Pancreas (tissue), 10 donors: ENCODE measurements around the gene TENM3. TPM values are rescaled to one million over a fixed set of nuclear protein-coding genes. Genes with fewer than 3 reads are reported as not detected.

Experiments
- ATAC-seq, 4 donors: fragments of 200-7000 bp; cut with Tn5 transposase; one replicate each; pipeline versions ENCODE4 v1.8.0 to v1.9.1; 2020; ENCODE audit warnings: mild to moderate bottlenecking in 4 of 4, moderate library complexity in 4 of 4
- DNase-seq, 6 donors: peaks; one replicate each; pipeline ENCODE4 v3.0.0-alpha.2; 2020
- FAIRE-seq: peaks from 2 replicates; lab custom pipeline; 2012; peaks lifted over from hg19 to GRCh38; lab: Jason Lieb, UNC
- H3K27ac ChIP-seq, 4 donors: fragments of 200-600 bp; sonication (generic); 1 replicate in 3 of 4; 2 replicates in 1 of 4; pipeline versions ENCODE4 v1.5.0 to v1.8.0; 2020
- H3K27me3 ChIP-seq, 4 donors: fragments of 200-600 bp; one replicate each; pipeline ENCODE4 v1.8.0; 2021
- H3K36me3 ChIP-seq, 3 donors: fragments of 200-600 bp; sonication (generic) in 1 of 3; one replicate each; pipeline versions ENCODE4 v1.5.0 to v1.8.0; 2020 to 2021
- H3K4me1 ChIP-seq, 3 donors: fragments of 200-600 bp; one replicate each; pipeline ENCODE4 v1.8.0; 2021
- H3K4me3 ChIP-seq, 4 donors: fragments of 200-600 bp; sonication (generic) in 2 of 4; one replicate each; pipeline versions ENCODE4 v1.5.0 to v1.8.0; 2020 to 2021
- H3K9me3 ChIP-seq, 4 donors: fragments of 200-600 bp; one replicate each; pipeline ENCODE4 v1.8.0; 2021
- WGBS, 2 donors: extraction: QIAGEN DNeasy Blood & Tissue Kit; methylation state at CpG; one replicate each; pipeline ENCODE4 v1.1.7; 2013; 5-methylcytosine and 5-hydroxymethylcytosine counted together
- intact Hi-C, 3 donors: fragments of 100-400 bp; cut with DNase I; formaldehyde crosslinking; loops; one replicate each; pipeline versions ENCODE4 v1.11.1 to v1.14.2; 2022
- polyA plus RNA-seq, 2 donors: library from polyadenylated mRNA; stranded (reverse); fragments of 200-250 nt; gene quantifications; one replicate each; pipeline ENCODE4 v1.2.3, GENCODE V29; 2013
- total RNA-seq, 6 donors: library from RNA; stranded (reverse); fragmentation: NEBNext Ultra II Directional in 4 of 6; extraction: Animal tissue kit (Norgen Biotek cat#: 25700) in 4 of 6; gene quantifications; one replicate each; pipeline versions ENCODE4 v1.2.1 to v1.2.4, GENCODE V29; 2021 to 2023
- TF ChIP-seq, protein P1 (sequence below), 4 donors: fragments of 200-600 bp; sonication (generic) in 3 of 4; IDR thresholded peaks; one replicate each; pipeline versions ENCODE4 v1.5.0 to v1.8.0; 2021; ENCODE audit warnings: antibody characterized with exemption in 4 of 4
- donor health status: healthy with polysubstance abuse.
- donor health status: DM: no; HTN: no; CAD: no; lungs with moderate emphysema.
- donor health status: DM: no; HTN: no; CAD: no.
- donor health status: control.
- donor health status: control.
- donor health status: Bipolar disorder and iron deficiency.
- donor health status: DM: yes; HTN: yes; CAD: no.
- donor health status: DM: no; HTN: no; CAD: no.
- donor health status: DM: no; HTN: no; CAD: no.
- donor health status: DM: yes; HTN: yes; CAD: no.

The TENM3 gene
- total and polyA plus RNA-seq, 8 donors: 0.99 to 6.1 (median 4.4) TPM

DNA sequence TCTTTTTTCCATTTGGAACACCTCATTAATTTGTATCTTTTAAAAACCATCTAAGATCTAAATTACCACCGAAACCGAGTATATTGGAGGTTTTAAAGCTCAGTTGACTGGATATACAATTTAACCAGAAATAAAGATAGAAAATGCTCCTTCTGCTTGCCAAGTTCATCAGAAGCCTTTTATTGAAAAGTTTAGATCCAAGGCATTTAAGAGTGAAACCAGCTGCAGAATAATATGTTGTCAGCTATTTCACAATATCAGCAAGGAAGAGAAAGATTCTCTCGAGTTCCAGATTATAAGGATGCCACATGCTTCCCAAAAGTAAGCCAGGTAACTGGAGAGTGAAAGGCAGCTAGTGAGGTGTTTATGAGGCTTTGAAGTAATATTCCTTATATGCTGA lies 456.6 kb downstream of the TENM3 start:
- no peak for FAIRE-seq
- intact Hi-C loops: no loop called here

DNA sequence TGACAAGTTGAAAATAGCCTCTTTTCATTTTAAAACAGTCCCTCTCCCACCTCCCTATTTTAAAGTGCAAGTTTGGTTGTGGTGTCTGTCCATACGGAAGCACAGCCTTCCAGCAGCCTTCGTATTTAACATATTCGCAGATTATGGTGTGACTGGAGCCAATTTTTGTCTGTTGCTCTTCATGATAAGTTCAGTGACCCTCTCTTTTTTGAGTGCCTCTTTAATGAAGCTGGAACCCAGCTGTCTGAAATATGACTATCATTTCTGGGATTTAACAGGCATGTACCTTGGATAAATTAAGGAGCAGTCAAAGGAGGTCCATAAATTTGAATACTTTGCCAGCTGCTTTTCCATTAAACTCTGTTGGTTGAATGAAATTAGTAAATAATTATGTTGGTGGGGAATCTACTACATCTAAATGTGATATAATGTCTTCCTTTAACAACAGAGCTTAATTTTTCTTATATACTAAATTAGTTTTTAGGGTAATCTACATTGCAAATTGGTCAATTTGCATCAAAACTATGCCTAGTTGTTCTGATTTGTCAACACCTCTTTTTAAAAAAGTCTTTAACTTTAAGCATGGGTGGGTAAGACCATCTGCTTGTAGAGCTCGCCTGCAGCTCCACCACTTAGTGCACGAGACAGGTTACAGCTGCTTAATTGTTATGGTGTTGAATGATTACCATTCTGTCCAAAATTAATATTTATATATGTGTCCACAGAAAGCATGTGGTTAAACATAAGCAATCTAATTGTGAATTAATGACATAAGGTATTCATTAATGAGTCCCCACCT lies 457.4 kb downstream of the TENM3 start:
- intact Hi-C loops: no loop called here
- no peak for FAIRE-seq
- no peak for ATAC-seq

More for the DNA sequence above, 456.6 kb downstream of the TENM3 start:
- ATAC-seq (no peak), DNase-seq (no peak)
- TF ChIP-seq, protein P1, sequence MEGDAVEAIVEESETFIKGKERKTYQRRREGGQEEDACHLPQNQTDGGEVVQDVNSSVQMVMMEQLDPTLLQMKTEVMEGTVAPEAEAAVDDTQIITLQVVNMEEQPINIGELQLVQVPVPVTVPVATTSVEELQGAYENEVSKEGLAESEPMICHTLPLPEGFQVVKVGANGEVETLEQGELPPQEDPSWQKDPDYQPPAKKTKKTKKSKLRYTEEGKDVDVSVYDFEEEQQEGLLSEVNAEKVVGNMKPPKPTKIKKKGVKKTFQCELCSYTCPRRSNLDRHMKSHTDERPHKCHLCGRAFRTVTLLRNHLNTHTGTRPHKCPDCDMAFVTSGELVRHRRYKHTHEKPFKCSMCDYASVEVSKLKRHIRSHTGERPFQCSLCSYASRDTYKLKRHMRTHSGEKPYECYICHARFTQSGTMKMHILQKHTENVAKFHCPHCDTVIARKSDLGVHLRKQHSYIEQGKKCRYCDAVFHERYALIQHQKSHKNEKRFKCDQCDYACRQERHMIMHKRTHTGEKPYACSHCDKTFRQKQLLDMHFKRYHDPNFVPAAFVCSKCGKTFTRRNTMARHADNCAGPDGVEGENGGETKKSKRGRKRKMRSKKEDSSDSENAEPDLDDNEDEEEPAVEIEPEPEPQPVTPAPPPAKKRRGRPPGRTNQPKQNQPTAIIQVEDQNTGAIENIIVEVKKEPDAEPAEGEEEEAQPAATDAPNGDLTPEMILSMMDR (IDR thresholded peaks at IDR 0.05): no peak
- no peak overlapping the region for H3K27ac ChIP-seq
- H3K36me3 ChIP-seq: no peaks in the 10 kb centered on the region
- WGBS, 2 donors: 79% methylated on average over 3 of the region's 3 CpGs
- no peak overlapping the region for H3K4me3 ChIP-seq
- no peaks in the 10 kb centered on the region for H3K9me3 ChIP-seq
- no peaks in the 10 kb centered on the region for H3K4me1 ChIP-seq
- no peaks in the 10 kb centered on the region for H3K27me3 ChIP-seq

DNA sequence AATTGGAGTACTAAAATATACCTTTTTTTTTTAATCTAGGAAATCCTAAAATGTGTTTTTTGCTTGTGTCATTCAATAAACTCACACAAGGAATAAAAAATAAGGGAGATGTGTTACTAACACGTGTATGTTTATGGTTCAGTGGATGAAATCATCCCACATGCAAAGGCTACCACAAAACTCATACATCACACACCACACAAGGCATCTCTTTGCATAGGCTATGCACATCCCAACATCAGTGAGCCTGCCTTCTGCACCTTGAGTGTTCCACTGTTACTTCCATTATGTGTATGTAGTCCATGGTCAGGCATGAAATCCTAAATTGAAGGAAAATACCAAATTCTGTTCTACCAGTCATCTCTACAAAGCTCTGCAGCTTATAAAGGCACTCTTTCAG lies 460.9 kb downstream of the TENM3 start:
- intact Hi-C loops: no loop called here
- H3K4me3 ChIP-seq: no peak overlapping the region
- H3K4me1 ChIP-seq: no peaks in the 10 kb centered on the region
- H3K27ac ChIP-seq: no peak overlapping the region
- DNase-seq (no peak), FAIRE-seq (no peak), ATAC-seq (no peak)
- H3K36me3 ChIP-seq: no peaks in the 10 kb centered on the region
- no peaks in the 10 kb centered on the region for H3K9me3 ChIP-seq
- 57 to 66% methylated on average over 1 of the region's 1 CpG for WGBS, 2 donors
- no peaks in the 10 kb centered on the region for H3K27me3 ChIP-seq
- TF ChIP-seq, protein P1 (IDR thresholded peaks at IDR 0.05): no peak

More for the DNA sequence above, 457.4 kb downstream of the TENM3 start:
- TF ChIP-seq, protein P1 (IDR thresholded peaks at IDR 0.05): no peak
- no peak for DNase-seq
- Histone ChIP-seq H3K4me1 (no peaks in the 10 kb centered on the region), H3K4me3 (no peak overlapping the region), H3K27me3 (no peaks in the 10 kb centered on the region), H3K9me3 (no peaks in the 10 kb centered on the region), H3K36me3 (no peaks in the 10 kb centered on the region), H3K27ac (no peak overlapping the region)
- WGBS, 2 donors: 89 to 90% methylated on average over 5 of the region's 5 CpGs

DNA sequence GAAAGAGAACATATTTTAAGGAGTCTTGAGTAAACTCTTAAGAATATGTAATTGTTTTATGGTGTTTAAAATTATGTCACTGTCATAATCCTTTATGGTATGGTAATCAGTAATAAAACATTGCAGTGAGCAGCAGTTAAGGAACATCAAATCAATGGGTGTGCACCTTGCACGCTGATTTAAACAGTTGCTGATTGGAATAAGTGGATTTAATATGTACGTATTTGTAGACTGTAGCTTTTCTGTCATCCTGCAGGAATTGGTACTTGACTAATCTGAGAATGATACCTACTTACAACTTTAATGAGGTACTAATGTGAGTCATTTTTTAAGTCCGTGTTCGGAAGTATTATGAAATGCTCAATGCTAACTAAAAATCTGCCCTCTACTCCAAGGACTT lies 461.7 kb downstream of the TENM3 start:
- Histone ChIP-seq H3K36me3 (no peaks in the 10 kb centered on the region), H3K4me1 (no peaks in the 10 kb centered on the region), H3K27me3 (no peaks in the 10 kb centered on the region), H3K27ac (no peak overlapping the region), H3K9me3 (no peaks in the 10 kb centered on the region), H3K4me3 (no peak overlapping the region)
- no peak for DNase-seq
- intact Hi-C loops: no loop called here
- no peak for FAIRE-seq
- TF ChIP-seq, protein P1 (IDR thresholded peaks at IDR 0.05): no peak
- ATAC-seq: no peak
- 84 to 88% methylated on average over 4 of the region's 4 CpGs for WGBS, 2 donors

DNA sequence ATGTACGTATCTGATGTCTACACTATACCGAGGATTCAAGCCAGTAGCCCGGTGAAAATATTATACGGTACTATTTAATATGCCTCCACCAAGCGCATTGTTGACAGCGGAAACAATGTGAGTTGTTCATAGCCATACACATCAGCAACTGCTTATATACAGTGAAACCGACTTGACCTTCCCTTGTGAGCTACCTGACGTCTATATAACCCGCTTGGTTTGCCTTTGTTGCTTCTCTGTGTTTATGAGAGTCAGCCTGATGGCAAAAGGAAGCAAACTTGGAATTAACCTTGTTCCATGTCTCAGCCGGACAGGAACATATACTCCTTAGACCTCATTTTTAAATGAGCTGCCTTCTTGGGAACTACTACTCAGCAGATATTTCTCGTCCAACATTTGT lies 462.2 kb downstream of the TENM3 start:
- no peak for DNase-seq
- H3K36me3 ChIP-seq: no peaks in the 10 kb centered on the region
- no peaks in the 10 kb centered on the region for H3K4me1 ChIP-seq
- intact Hi-C loops: no loop called here
- H3K4me3 ChIP-seq: no peak overlapping the region
- FAIRE-seq: no peak
- H3K9me3 ChIP-seq: no peaks in the 10 kb centered on the region
- no peak overlapping the region for H3K27ac ChIP-seq
- ATAC-seq: no peak
- H3K27me3 ChIP-seq: no peaks in the 10 kb centered on the region
- WGBS, 2 donors: 94 to 96% methylated on average over 11 of the region's 11 CpGs
- TF ChIP-seq, protein P1 (IDR thresholded peaks at IDR 0.05): no peak
